Activated CD4-positive, CD25-positive, alpha-beta regulatory T cell treated with anti-CD3 and anti-CD28 coated beads, Interleukin-2, amount 50 U/mL, for 72 hours (primary cell): ENCODE results near the gene CASQ2.

Source experiments
- DNase-seq: peaks from one replicate; pipeline ENCODE4 v3.0.0; 2021

Gene CASQ2

DNA sequence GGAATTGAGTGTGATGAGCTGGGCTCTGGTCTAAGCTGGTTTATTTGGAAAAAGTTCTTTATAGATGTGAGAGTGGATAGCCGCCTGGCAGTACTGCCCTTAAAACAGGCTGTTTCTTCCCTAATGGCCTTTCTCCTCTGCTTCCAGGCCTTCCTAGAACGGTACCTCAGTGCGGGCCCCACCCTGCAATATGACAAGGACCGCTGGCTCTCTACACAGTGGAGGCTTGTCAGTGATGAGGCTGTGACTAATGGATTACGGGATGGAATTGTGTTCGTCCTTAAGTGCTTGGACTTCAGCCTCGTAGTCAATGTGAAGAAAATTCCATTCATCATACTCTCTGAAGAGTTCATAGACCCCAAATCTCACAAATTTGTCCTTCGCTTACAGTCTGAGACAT lies 77.5 kb downstream of the CASQ2 start:
- DNase-seq: no peak

DNA sequence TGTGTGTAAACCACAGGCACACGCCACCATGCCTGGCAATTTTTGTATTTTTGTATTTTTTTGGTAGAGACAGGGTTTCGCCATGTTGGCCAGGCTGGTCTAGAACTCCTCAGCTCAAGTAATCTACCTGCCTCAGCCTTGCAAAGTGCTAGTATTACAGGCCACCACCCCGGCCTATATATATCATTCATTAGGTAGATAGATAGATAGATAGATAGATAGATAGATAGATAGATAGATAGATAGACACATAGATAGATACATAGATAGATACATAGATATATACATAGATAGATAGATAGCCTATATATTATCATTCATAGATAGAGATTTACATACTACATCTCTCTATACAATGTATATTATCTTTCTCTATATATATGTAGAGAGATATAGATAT lies 80.8 kb downstream of the CASQ2 start:
- no peak for DNase-seq

DNA sequence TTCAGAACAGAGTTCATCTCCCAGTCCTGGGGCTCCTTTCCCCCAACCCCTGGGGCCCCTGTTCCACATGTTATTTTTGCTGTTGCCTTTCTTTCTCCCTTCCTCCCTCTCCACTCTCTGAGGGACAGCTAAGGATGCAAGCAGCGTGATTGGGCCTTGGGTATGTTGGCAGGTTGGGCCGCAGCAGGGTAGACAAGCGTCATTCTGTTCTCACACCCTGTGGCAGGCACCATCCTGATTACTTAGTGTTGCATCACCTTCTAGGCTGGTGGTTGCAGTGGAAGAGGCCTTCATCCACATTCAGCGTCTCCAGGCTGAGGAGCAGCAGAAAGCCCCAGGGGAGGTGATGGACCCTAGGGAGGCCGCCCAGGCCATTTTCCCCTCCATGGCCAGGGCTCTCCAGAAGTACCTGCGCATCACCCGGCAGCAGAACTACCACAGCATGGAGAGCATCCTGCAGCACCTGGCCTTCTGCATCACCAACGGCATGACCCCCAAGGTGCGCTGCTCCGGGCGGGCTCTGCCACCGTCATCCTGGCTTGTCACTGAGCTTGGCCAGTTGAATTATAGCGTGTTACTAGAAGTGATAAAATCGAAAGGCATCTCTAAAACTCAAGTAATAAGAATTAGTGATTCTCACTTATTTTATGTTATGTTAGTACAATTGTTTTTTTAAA lies 83.3 kb downstream of the CASQ2 start:
- no peak for DNase-seq

DNA sequence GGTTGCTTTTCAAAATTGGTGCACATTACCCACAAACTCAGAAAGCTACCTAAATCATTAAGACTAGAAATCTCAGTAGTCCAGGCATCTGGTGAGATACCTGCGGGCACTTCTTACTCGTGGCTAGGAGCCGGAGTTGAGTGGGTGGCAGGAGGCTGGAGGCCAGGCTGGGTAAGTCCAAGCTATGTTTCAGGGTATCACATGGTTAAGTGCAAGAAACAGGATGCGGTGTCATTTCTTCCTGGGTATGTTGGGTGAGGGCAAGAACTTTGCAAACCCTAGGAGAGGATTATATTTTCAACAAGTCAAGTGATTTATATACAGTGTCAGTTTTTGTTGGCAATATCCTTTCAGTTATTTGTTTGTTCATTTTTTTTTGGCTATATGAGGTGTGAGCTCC lies 85.7 kb downstream of the CASQ2 start:
- DNase-seq: no peak

DNA sequence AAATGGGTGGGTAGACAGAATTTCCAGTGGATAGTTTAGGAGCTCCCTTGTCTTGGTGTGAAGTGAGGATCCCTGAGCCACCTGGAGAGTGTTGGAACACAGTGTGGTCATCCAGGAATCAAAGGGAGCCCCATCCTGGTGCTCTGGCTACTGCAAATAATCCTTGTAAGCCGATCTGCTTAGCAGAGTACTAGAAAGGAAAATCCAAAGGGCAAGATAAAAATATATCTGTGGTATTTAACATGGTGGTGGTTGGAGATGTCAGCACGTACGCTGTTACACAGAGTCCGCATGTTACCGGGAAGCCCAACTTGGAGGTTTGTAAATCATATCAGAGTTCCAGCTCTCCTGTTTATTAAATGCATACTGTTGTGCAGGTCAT lies 87.8 kb downstream of the CASQ2 start:
- DNase-seq: no peak

DNA sequence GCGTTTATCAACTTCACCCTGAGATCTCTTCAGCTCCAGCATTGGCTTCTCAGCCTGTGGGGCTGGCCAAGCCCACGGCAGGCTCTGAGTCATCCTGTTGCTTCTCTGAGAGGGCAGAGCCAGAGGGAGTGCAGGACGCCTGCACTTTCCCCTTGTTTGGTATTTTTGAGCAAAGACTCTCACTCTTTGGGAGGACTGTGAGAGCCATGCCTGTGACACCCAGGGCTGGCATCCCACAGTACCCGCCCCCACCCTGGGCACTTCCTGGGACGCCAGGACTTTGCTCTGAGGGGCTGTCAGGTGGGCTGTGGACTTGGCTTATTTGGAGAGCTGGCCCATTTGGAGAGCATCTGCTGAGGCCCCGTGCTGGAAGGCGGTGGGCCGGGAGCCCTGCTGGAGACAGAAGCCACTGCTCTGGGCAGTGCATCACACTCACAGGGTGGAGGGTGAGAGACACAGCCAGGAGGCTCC lies 89.3 kb downstream of the CASQ2 start:
- DNase-seq: no peak

DNA sequence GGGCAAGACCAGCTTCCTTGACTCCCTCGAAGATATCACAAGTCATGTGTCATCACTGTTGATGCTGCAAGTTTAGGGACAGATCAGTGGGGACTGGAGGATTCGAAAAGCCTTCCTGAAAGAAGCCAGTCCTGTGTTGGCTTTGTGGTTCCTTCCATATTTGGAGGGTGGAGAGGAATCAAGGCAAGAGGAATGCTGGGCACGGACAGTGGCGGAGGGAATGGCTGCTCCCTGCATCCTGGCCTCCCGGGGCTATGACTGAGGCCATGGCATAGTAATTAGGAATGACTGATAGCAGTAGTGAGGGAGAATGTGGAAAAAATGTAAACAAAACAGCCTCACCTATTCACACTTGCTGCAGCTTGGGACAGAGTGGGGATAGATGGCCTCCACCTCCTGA lies 90.4 kb downstream of the CASQ2 start:
- DNase-seq: no peak

DNA sequence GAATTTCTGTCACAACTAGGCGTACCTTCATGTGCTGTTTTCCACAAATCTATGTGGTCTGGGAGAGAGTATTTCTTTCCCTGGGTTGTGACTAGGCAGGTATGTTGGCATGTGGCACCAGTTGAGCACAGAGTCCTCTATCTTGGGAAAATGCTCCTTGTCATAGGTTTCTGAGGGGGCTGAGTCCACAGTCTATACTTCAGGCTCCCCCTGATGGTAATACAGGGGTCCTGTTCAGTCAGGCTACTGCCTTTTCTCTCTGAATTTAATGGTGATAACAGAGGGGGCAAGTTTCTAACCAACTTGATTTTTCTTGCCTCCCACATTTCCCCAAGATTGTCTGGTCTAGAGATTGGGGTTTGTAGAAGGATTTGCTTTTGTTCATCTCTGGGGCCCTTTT lies 90.9 kb downstream of the CASQ2 start:
- no peak for DNase-seq

DNA sequence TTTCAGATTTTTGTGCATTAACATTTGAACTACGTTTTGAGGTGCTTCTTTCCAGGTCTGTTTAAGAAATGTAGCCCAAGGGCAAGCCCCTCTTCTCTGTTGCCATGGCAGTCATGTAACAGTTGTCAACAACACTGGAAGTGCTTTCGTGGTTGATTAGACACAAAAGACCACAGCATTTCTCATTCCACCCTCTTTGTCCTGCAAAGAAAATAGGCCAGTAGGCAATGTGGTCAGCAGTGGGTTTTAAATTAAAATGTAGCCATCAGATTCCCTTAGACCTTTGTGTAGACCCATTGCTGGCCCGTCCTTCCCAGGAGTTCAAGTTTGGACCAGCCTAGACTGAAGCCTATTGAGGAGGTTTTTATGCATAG lies 91.3 kb downstream of the CASQ2 start:
- no peak for DNase-seq

DNA sequence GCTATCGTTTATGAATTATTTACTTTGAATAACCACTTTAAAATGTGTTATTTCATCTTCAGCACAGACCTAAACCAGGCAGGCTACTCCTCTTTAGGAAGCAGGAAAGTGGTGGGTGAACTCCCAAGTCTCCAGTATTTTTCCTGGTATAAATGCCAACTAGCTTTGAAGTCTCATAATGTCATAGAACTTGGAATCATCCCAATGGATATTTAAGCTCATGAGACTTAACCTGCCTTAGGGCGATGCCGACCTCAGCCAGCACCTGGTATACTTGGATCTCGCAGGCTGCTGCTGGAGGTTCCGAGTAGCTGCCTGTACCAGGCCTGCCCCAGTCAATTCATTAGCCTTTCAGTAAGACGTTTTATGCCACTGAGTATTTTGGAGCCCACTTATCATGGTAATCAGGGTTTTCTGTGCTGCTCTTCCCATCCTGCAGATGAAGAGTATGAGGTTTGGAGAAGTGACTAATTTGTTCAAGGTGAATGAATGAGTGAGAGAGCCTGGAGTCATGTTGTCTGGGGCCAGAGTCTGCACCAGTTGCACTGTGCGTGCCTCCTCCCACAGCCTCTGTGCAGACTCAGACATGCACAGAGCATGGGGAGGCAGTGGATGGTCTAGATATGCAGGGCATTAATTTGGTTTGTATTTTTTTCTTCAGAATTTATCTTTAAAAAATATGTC lies 91.9 kb downstream of the CASQ2 start:
- DNase-seq: no peak

DNA sequence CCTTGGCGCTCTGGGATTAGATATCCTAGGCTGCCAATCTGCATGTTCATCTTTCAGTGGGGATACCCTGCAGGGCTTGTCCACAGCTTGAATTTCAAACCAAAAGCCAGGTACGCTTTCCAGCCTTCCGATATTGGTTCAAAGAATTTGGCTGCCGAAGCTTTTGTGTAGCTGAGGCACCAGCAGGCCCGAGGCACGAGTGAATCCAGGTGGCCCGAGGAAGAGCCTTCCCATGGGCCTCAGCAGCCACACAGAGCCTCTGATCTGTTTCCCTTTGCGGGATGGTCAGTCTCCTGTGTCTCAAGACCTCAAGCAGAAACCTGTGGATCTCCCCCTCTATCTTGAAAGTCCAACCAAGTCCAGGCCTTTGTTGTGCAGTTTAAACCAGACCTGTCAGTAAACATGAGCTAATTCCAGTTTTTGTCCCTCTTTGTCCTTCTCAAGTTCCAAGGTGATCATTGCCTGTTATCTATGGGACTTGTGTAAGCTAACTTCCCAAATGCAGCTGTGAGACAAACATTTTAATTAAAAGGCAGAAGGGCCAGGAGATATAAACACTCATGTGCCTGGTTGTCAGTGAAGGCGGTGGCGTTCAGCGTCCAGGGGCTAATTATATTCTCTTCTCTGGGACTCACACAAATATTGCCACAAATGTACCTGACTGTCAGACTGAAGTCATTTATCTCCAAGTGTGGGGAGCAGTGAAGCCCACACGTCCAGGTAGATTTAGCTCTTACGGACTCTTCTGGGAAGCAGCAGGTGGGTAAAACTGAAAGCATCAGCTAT lies 96.1 kb downstream of the CASQ2 start:
- DNase-seq: no peak

DNA sequence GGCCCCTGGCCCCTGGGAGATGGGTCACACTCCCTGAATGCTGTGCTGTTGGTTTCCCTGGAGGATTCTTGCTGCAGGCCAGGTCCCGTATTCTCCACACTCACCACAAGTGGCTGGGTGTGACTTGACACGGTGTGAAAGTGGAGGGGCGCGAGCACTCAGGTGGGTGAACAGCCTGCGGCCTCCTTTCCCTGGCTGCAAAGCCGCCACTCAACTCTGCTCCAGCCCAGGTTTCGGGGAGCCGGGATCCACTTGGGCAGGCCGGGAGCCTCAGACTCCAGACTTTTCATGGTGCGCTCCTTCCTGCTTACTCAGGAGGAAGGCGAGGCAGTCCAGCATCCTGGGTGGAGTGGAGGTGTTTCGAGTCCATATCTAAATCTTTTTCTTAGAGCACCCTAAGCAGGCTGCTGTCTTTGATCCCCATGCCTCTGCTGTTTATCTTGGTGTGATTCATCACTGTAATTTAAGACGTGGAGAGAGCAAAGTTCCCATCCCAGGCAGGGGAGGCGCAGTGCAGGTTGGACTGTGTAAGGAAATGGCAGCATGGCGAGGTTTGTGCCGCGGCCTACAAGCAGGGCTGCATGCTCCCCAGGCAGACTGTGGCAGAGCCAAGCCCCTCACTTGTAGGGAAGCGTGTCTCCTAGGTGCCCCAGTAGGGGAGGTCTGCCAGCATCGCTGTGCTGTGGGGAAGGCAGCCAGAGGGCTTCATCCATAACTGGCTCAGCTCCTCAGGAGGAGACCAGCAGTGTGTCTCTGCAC lies 97.2 kb downstream of the CASQ2 start:
- no peak for DNase-seq

DNA sequence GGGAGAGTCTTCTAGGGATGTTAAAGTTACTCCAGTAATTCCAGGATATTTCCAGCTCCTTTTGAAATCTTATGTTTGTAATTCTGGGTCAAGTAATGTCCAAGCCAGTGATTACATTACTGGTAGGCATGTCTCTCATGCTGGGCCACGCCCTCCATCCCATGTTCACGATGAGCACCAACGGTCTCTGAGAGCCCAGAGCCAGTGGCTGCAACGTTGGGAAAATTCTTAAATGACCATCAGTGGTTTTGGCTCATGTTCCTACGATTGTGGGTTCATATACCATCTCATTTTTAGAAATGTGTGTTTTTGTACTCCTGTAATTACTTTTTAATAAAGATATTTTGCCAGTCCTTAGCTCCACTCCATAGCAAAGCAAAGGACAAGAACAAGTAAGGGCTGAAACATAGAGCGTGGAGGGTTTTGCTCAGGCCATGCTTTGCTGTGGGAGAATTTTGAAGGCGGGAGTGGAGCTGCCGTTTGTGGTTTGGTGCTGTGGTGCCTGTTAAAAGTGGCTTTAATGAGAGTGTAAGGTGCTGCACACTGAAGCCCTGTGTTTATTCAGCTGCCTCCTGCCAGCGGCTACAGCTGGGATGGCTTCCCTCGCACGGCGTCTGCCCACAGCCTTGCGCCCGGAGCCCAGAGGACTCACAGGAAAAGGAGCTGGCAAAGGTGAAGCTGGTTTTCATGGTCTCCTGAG lies 97.9 kb downstream of the CASQ2 start:
- no peak for DNase-seq

DNA sequence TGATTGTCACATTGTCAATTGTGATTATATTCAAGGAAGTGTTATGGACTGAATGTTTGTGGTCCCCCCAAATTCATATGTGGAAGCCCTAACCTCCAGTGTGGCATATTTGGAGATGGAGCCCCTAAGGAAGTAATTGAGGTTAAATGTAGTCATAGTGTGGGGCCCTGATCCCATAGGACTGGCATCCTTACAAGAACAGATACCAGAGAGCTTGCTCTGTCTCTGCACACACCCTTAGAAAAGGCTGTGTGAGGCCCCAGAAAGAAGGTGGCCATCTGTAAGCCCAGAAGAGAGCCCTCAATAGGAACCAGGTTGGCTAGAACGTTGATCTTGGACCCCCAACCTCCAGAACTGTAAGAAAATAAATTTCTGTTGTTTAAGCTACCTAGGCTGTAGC lies 98.6 kb downstream of the CASQ2 start:
- no peak for DNase-seq

DNA sequence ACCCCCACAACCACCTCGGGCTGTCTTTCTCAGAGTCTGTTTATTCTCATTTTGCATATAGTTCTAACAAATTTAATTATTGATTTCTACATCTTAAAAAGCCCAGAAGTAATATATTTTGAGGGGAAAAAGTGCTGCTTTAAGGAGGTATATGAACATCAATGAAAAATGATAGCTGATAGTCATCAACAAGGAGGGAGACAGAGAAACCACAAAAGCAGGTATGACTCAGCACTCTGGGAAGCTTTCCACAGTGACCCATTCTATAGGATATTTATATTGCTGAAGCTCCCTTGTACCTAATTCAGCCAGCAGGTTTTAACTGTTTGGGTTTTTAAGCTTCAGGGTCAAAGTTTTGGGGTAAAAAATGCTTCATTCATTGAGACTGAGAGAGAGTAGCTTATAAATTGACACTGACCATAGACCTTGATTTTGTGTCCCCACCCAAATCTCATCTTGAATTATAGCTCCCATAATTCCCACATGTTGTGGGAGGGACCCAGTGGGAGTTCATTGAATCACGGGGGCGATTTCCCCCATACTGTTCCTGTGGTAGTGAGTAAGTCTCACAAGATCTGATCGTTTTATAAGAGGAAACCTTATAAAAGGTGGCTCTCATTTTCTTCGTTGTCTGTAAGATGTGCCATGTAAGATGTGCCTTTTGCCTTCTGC lies 99.4 kb downstream of the CASQ2 start:
- no peak for DNase-seq

DNA sequence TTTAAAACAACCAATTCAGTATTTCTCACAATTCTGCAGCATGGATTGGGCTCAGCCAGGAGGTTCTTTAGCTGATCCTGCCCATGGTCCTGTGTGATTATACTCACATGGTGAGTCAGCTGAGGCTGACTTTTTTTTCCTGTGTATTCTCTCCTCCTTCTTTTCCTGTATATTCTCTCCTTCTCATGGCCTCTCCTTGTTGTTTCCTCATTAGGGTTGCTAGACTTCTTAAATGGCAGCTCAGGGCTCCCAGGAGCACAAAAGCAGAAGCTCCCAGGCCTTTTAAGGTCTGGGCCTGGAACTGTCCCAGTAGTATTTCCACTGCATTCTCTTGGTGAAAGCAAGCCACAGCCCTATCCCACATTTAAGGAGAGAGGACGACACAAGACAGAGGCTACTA lies 99.9 kb downstream of the CASQ2 start:
- no peak for DNase-seq

DNA sequence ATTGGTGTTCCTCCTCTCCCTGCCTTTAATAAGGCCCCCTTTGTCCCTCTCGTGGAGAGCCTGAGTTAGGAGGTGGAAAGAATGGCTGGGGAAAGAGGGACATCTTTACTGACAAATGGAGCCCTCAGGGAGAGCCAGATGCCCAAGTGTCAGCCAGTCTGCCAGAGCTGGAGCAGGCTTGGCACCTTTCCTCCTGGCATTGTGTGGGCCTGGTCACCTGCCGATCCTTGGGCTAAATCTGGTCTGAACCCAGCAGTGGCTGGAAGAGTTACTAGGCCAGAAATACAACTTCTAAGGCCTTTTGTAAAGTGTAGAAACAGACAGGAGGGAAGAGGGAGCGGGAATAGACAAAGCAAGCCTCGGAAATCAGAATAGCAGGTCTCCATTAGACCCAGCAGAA lies 101.8 kb downstream of the CASQ2 start:
- no peak for DNase-seq

DNA sequence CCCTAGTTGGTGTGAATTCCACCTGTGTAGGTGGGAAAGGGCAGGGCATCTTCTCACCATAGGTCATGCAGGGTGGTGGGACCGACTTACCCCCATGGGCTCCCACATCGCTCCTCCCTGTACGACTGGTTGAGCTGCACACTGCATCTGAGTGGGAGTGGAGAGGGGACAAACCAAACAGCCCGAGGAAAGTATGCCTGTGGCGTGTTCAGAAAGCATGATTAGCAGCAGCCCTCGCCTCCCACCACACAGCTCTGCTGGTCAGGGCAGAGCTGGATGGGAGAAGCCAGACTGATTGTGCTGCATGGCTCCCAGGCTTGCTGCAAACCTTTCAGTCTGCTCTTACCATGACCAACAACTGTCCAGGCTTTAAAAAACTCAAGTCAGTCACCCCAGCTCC lies 102.3 kb downstream of the CASQ2 start:
- no peak for DNase-seq

DNA sequence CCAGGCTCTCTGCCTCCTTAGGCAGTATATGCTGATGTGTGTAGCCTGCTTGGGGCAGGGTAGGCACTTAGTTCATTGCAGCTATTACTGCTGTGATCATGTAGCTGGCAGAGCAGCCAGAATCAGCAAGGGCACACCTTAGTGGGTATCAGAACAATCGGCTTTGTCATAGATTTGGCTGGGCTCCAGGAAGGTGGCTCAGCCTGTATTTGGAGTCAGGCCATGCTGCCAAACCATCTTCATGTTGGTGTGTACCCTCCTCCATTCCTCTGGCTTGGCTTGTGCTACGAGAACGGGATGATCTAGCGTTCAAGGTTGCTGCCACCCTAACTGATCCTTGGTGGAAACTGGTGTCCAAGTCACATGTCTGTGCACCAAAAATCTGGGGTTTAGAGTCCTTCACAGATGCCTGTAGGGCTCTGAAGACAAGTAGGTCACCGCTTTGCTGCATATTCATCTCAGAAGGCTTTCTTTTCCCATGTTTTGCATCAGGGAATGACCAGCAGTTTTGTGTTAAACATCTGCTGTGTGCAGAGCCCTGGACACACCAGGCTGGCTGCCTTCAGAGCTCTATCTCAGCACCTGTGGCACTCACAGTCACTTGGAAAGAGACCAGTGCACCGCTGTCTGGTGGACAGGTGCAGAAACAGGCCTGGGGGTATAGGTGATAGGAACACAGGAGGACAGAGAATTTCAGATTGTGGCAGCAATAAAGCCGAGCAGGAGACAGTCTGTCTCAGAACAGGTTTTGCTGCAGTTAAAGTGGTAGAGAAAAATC lies 103.0 kb downstream of the CASQ2 start:
- no peak for DNase-seq

DNA sequence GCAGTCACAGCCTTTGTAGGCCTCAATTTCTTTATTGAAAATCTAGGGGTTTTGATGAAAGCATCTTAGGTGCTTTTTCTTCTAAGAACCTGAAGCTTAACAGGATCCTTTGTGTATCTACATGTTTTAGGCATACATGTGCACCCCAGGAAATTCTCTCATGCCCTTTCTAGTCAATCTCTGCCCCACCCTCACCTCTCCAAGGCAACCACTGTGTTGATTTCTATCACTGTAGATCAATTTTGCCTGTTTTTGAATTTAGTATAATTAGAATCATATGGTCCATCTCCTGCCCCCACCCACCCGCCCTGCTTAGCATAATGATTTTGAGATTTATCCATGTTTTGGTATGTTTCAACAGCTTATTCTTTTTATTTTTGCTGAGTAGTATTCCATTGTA lies 107.4 kb downstream of the CASQ2 start:
- DNase-seq: no peak

DNA sequence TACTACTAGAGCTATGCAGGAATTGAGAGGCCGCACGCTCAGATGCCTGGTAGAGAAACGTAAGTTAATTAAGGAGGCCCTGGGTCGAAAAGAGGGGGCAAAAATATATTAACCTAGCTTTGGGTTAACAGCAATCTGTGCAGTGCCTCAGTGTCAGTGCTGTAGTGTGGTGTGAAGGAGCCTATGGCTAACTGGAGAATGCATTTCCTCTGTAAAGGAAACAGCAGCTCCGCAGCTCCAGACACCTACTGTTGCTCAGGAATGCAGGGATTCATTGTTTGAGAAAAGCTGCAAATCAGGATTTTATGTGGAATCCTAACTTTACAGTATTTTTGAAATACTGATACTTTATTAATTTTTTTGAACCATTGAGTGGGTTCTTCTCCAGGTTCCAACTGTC lies 108.4 kb downstream of the CASQ2 start:
- DNase-seq: no peak
